ENCODE data around the gene ATP6V1E1.

Gene ATP6V1E1

DNA sequence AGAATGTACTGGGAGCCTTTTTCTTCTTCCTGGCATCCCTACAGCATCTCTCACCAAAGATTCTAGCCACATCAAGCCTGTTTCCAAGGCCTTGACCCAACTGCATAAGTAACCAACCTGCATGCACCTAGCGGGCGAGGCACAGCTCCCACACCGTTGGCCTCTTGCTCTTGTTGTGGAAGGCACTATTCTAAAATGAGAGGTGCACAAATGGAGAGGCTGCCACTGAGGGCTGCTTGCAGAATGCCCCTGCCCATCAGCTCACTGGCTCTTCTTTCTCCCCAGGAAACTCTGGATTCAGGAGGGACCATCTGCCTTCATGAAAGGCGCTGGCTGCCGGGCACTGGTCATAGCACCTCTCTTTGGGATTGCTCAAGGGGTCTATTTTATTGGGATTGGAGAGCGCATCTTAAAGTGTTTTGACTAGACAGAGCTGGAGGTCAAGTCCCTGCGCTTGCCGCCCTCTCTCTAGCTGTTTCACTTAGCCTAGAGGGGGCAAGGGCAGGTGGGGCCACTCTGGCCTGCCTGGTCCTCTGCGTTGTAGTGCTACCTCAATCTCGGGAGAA lies 38.7 kb downstream of the ATP6V1E1 start:
- no peaks in the 10 kb centered on the region for H4K20me1 ChIP-seq
- no peaks in the 10 kb centered on the region for H3K9me3 ChIP-seq
- H3K4me3 ChIP-seq: no peak overlapping the region
- H3K27ac ChIP-seq: no peak overlapping the region
- no peak overlapping the region for H3K9ac ChIP-seq
- H3K4me2 ChIP-seq: no peak overlapping the region
- H3K27me3 ChIP-seq: no peaks in the 10 kb centered on the region
- peaks cover 65% of the 10 kb centered on the region for H3K36me3 ChIP-seq
- peaks cover 35% of the 10 kb centered on the region for H3K4me1 ChIP-seq
- TF ChIP-seq Cebpa-rat (IDR thresholded peaks at IDR 0.05): no peak

DNA sequence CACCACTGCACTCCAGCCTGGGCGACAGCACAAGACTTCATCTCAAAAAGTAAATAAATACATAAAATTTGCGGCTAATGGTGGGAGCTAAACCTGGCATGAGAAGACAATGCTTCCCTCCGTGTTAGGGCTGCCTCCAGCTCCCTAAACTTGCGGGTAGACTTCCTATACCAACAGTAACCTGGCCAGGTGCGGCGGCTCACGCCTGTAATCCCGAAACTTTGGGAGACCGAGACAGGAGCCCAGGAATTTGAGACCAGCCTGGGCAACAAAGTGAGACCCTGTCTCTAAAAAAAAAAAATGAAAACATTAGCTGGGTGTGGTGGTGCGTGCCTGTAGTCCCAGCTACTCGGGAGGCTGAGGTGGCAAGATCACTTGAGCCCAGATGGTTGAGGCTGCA lies 39.9 kb downstream of the ATP6V1E1 start:
- Histone ChIP-seq H3K27me3 (no peaks in the 10 kb centered on the region), H3K9me3 (no peaks in the 10 kb centered on the region), H3K9ac (no peak overlapping the region), H3K4me1 (peaks cover 22% of the 10 kb centered on the region), H3K4me2 (no peak overlapping the region), H3K27ac (no peak overlapping the region), H3K36me3 (peaks cover 58% of the 10 kb centered on the region), H4K20me1 (no peaks in the 10 kb centered on the region), H3K4me3 (no peak overlapping the region)
- no peak for TF ChIP-seq Cebpa-rat (IDR thresholded peaks at IDR 0.05)

DNA sequence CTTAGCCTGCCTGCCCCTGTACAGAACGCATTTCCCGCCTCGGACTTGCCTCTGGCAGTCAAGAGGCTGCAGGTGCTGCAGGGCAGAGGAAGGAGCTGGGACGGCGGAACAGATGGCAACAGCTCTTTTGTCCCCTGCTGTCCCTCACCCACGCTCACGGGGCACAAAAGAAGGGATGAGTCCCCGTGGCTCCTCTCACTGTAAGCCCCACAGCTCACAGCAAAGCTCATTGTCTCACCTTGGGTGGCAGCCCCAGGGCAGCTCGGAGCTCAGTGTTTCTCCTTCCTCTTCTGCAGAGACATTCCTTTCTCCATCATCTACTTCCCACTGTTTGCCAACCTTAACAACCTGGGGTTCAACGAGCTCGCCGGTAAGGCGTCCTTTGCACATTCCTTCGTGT lies 40.9 kb downstream of the ATP6V1E1 start:
- Histone ChIP-seq H3K4me2 (no peak overlapping the region), H3K4me3 (no peak overlapping the region), H3K9me3 (no peaks in the 10 kb centered on the region), H3K27ac (peak overlapping the region; percentile 22; the same call in 1 of the 2 replicates), H3K4me1 (peaks cover 13% of the 10 kb centered on the region; the same call in 1 of the 2 replicates), H3K36me3 (peaks cover 48% of the 10 kb centered on the region), H3K9ac (no peak overlapping the region), H4K20me1 (no peaks in the 10 kb centered on the region), H3K27me3 (no peaks in the 10 kb centered on the region)
- no peak for TF ChIP-seq Cebpa-rat (IDR thresholded peaks at IDR 0.05)

DNA sequence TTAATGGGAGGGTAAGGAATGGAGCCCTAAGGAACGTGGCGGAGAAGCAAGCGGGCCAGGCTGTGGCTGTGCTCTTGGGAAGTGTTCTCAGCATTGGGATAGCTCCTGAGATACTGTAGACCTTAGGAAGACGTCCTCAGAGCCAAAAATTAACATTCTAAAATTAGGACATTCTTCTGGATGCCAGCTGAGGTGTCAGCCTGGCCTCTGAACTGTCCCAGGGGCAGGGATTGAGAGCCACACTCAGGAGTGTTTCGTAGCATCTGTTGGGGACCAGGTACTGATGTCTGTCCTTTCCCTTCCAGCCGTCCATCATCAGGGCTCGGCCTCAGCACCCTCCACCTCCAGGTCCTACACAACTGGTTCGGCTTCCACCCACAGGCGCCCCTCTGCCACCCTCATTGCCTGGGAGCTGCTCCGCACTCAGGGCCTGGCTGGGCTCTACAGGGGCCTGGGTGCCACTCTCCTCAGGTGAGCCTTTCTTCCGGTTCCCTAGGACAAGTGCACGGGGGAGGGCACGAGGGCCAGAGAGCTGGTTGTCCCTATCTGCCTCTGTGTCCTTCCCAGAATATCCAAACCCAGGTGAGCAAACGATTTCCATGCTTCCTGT lies 41.6 kb downstream of the ATP6V1E1 start:
- Histone ChIP-seq H3K4me3 (no peak overlapping the region), H3K9me3 (no peaks in the 10 kb centered on the region), H3K27ac (no peak overlapping the region), H3K9ac (no peak overlapping the region), H3K27me3 (no peaks in the 10 kb centered on the region), H3K36me3 (peaks cover 41% of the 10 kb centered on the region), H3K4me2 (no peak overlapping the region), H4K20me1 (no peaks in the 10 kb centered on the region), H3K4me1 (0 out of 2 replicates have a peak, but pooled peaks cover 13% of the 10 kb centered on the region)
- no peak for TF ChIP-seq Cebpa-rat (IDR thresholded peaks at IDR 0.05)

DNA sequence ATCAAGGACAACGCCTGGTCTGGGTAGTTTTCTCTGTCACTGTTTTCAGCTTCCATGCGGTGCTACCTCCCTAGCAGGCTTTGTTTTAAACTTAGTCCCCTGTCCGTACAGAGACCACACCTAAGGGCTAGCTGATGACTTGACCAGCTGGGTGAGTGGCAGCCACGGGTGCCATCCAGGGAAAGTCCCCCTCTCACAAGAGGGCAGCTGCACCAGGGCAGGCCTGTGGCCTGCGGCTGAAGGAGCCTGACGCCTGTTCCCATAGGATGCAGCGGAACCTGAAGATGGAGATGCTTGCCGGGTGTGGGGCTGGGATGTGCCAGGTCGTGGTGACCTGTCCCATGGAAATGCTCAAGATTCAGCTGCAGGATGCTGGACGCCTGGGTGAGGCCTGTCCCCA lies 45.4 kb downstream of the ATP6V1E1 start:
- no peak for TF ChIP-seq Cebpa-rat (IDR thresholded peaks at IDR 0.05)
- Histone ChIP-seq H3K4me1 (0 out of 2 replicates have a peak, but pooled peaks cover 12% of the 10 kb centered on the region), H3K4me3 (no peak overlapping the region), H4K20me1 (no peaks in the 10 kb centered on the region), H3K9ac (no peak overlapping the region), H3K27me3 (no peaks in the 10 kb centered on the region), H3K36me3 (0 out of 2 replicates have a peak, but pooled peaks cover 6% of the 10 kb centered on the region), H3K9me3 (no peaks in the 10 kb centered on the region), H3K4me2 (no peak overlapping the region), H3K27ac (no peak overlapping the region)

DNA sequence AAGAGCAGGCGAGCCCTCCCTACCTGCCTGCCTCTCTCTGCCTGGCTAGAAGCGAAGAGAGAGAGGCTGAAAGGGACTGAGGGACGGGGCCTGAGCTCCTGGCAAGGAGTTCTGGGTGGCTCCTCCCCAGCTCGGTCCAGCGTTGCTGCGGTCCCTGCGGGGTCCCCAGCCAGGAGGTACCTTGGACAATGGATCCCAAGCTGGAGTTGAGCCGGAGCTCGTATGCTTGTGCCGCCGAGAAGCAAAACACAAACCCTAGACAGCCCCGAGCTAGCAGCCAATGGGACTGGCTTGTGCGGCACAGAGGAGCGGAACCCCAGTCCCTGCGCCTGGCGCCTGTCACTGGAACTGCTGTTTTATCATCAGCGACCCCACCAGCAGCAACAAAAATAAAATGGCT lies 46.9 kb downstream of the ATP6V1E1 start:
- no peaks in the 10 kb centered on the region for H3K36me3 ChIP-seq
- no peaks in the 10 kb centered on the region for H4K20me1 ChIP-seq
- H3K27ac ChIP-seq: peak overlapping the region; percentile 44; the same call in 1 of the 2 replicates
- H3K27me3 ChIP-seq: no peaks in the 10 kb centered on the region
- H3K9me3 ChIP-seq: no peaks in the 10 kb centered on the region
- TF ChIP-seq Cebpa-rat (IDR thresholded peaks at IDR 0.05): no peak
- H3K9ac ChIP-seq: no peak overlapping the region
- no peak overlapping the region for H3K4me3 ChIP-seq
- peaks cover under 1% of the 10 kb centered on the region; the same call in 1 of the 2 replicates for H3K4me1 ChIP-seq
- H3K4me2 ChIP-seq: no peak overlapping the region

DNA sequence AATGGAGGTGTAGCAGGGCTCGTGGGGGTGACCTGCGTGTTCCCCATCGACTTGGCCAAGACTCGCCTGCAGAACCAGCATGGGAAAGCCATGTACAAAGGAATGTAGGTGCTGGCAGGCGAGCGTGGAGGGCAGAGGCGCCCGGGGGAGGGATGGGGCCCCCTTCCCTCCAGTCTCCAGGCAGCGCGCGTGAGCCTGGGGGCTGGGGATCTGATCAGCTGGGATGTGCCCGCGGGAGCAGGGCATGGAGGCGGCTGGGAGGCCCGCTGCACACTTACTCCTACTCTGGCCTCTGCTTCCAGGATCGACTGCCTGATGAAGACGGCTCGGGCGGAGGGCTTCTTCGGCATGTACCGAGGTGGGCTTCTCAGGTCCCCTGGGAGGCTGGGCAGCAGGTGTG lies 47.5 kb downstream of the ATP6V1E1 start:
- Histone ChIP-seq H3K27ac (0 out of 2 replicates have a peak overlapping the region, but pooled peaks have one; percentile 44), H3K4me2 (no peak overlapping the region), H3K4me3 (no peak overlapping the region), H3K9ac (no peak overlapping the region), H3K27me3 (no peaks in the 10 kb centered on the region), H3K36me3 (no peaks in the 10 kb centered on the region), H3K4me1 (peaks cover 5% of the 10 kb centered on the region; the same call in 1 of the 2 replicates), H4K20me1 (no peaks in the 10 kb centered on the region), H3K9me3 (no peaks in the 10 kb centered on the region)
- TF ChIP-seq Cebpa-rat (IDR thresholded peaks at IDR 0.05): no peak

DNA sequence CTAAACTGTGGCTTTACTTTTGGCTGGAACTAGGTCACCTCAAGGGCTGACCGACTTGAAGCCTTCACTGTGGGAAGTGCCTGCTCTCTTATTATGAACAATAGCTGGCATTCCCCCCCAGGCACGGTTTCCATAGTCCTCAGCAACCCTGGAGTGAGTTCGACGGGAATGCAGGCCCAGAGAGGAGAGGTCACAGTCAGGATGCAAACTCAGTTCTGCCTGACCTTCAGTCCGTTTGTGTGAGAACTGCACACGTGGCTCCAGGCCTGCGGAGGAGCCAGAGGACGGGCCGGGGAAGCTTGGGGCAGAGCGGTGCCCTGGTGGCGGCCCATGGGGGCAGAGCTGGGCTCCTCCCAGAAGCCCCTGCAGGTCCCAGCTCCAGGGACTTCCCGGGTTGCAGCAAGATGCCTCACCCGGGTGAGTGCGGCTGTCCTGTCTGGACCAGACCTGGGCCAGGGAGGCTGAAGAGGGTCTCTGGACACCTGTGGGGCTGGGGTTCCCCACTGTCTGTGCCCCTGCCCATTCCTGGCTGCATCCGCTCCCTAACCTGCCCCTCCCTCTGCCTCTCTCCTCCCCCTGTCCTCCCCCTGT lies 48.0 kb downstream of the ATP6V1E1 start:
- TF ChIP-seq Cebpa-rat (IDR thresholded peaks at IDR 0.05): no peak
- no peak overlapping the region for H3K4me2 ChIP-seq
- H3K27me3 ChIP-seq: no peaks in the 10 kb centered on the region
- H3K36me3 ChIP-seq: no peaks in the 10 kb centered on the region
- H4K20me1 ChIP-seq: no peaks in the 10 kb centered on the region
- peaks cover 5% of the 10 kb centered on the region; the same call in 1 of the 2 replicates for H3K4me1 ChIP-seq
- no peak overlapping the region for H3K27ac ChIP-seq
- no peak overlapping the region for H3K9ac ChIP-seq
- no peak overlapping the region for H3K4me3 ChIP-seq
- H3K9me3 ChIP-seq: no peaks in the 10 kb centered on the region

DNA sequence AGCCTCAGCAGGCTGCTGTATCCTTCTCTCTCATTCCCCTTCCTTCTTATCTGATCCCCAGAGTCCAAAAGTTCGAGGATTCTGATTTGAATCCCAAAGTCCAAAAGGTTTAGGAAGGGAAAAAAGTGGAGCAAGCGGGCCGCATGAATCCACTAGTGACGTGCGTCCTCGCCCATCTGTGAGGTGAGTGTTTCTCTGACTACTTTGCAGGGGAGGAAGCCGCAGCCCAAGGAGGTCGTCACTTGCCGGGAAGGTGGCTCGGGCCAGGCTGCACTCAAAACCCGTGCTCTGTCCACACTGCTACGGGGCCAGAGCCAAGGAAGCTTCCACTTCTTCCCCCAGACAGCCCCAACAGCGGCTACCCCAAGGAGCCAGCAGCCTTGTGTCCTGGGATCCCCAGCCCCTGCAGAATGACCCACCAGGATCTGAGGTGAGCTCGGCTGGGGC lies 49.0 kb downstream of the ATP6V1E1 start:
- Histone ChIP-seq H3K4me1 (peaks cover 7% of the 10 kb centered on the region), H3K9me3 (no peaks in the 10 kb centered on the region), H3K36me3 (no peaks in the 10 kb centered on the region), H3K9ac (no peak overlapping the region), H3K4me2 (no peak overlapping the region), H3K4me3 (no peak overlapping the region), H3K27me3 (no peaks in the 10 kb centered on the region), H3K27ac (no peak overlapping the region), H4K20me1 (no peaks in the 10 kb centered on the region)
- TF ChIP-seq Cebpa-rat (IDR thresholded peaks at IDR 0.05): no peak

DNA sequence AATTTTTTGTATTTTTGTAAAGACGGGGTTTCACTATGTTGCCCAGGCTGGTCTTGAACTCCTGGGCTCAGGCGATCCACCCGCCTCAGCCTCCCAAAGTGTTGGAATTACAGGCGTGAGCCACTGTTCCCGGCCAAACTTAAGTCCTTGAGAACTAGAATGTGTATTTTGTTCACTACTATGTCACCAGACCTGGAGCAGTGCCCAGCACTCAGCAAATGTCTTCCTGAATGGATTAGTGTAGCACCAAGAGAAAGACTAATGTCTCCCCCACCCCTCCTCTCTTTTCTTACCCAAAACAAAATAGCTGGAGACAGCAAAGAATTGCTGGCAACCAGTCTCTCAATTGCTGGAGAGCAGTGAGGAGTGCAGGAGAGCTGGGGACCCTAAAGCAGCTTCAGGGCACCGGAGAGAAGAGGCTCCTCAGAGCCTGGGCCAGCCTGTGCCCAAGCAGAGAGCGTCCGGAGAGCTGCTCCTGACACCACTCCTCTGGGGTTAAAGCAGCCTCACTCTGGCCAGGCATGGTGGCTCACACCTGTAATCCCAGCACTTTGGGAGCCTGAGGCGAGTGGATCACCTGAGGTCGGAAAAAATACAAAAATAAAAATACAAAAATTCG lies 50.3 kb downstream of the ATP6V1E1 start:
- TF ChIP-seq Cebpa-rat (IDR thresholded peaks at IDR 0.05): no peak
- Histone ChIP-seq H3K27me3 (no peaks in the 10 kb centered on the region), H3K4me1 (peaks cover 13% of the 10 kb centered on the region), H4K20me1 (no peaks in the 10 kb centered on the region), H3K4me2 (no peak overlapping the region), H3K27ac (no peak overlapping the region), H3K9ac (no peak overlapping the region), H3K4me3 (no peak overlapping the region), H3K36me3 (no peaks in the 10 kb centered on the region), H3K9me3 (no peaks in the 10 kb centered on the region)

All from BLaER1 (cell line).